Measurements from ENCODE around the gene CRK. TPM values are rescaled to one million over a fixed set of nuclear protein-coding genes. Genes with fewer than 3 reads are reported as not detected.

The CRK gene
- total and polyA plus RNA-seq, 2 of the 4 experiments (the other 2 are of a cell fraction), result 57.6 to 100 TPM

DNA sequence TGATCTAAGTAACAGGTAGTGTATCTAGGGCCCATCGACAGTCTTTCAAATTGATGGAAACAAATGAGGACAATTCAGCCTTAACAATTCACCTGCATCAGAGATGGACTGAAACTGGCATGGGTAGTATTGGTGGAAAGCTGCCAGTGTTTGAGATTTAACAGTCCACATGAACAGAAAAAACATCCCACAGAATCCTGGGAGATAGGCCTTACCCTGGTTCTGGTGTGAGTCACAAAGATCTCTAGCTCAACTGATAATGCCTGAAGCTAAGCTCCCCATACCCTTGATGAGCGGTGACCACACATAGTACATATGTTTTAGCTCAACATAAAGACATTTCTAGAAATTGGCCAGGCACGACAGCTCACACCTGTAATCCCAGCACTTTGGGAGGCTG is 21.9 kb downstream of the CRK start:
- H2AK9ac ChIP-seq (replicated peaks; ENCODE audit: low read depth, low read length, poor library complexity), result no peak overlapping the region
- H2BK5ac ChIP-seq (ENCODE audit: low read depth, low read length, poor library complexity, severe bottlenecking), result no peak overlapping the region
- H2BK15ac ChIP-seq (ENCODE audit: low read depth, low read length), result no peak overlapping the region
- intact Hi-C loops (cut with micrococcal nuclease) (no loop called here), dilution Hi-C loops (cut with HindIII; ENCODE audit: low sequenced_read_pairs, unreplicated experiment) (no loop called here), in situ Hi-C loops (cut with MboI; ENCODE audit: low sequenced_read_pairs) (loop anchor here (10.0 kb wide), 1 partner anchor 69 kb away; no protein-coding TSS in a partner anchor)
- no peak overlapping the region for H4K5ac ChIP-seq (ENCODE audit: low read depth, low read length)
- peak; percentile 57 for DNase-seq
- peaks cover 61% of the 10 kb centered on the region for H4K20me1 ChIP-seq (ENCODE audit: insufficient read depth, low read length)
- 80% methylated on average over 1 of the region's 3 CpGs; no CpG with 5 or more reads in 1 of the 2 experiments for WGBS, 2 experiments (ENCODE audit: extremely low coverage in 2 of 2, insufficient read length in 1 of 2)
- no peak overlapping the region for H3K18ac ChIP-seq (ENCODE audit: low read depth, low read length)
- no peak overlapping the region for H3K27ac ChIP-seq (ENCODE audit: insufficient read depth, low read length)
- no peak overlapping the region for H2AFZ ChIP-seq (replicated peaks; ENCODE audit: low read length, poor library complexity)
- no peak overlapping the region for H2AK5ac ChIP-seq (ENCODE audit: low read depth, low read length)
- no peak overlapping the region for H3K4me3 ChIP-seq (ENCODE audit: insufficient read depth, low read depth, low read length)
- peaks cover 32 to 74% of the 10 kb centered on the region in 2 experiments for H3K79me1 ChIP-seq (ENCODE audit: low read depth in 1 of 2, low read length in 2 of 2)
- no peaks in the 10 kb centered on the region for H3K27me3 ChIP-seq (ENCODE audit: control insufficient read depth, insufficient read depth, low read length)
- no TSS peak for BruUV-seq (replicated peaks)
- no peak overlapping the region for H4K8ac ChIP-seq (ENCODE audit: low read depth in 2 of 2, low read length in 2 of 2)
- no peak overlapping the region for H2BK120ac ChIP-seq (ENCODE audit: low read depth, low read length)
- H3K4me1 ChIP-seq (ENCODE audit: control insufficient read depth, insufficient read depth, low read length), result peaks cover 14% of the 10 kb centered on the region
- no peak overlapping the region for H2BK20ac ChIP-seq (ENCODE audit: low read depth, low read length)
- peaks cover 29% of the 10 kb centered on the region for H3K36me3 ChIP-seq (ENCODE audit: control insufficient read depth, insufficient read depth, low read length)
- H3K9me3 ChIP-seq (ENCODE audit: control insufficient read depth, insufficient read depth, low read length), result no peaks in the 10 kb centered on the region
- H3K4ac ChIP-seq (ENCODE audit: low read depth, low read length), result no peak overlapping the region
- POLR2A ChIA-PET (ENCODE audit: unreplicated experiment), result interaction anchor here (0.5 to 0.6 kb wide), 2 partner anchors 17 to 70 kb away, joined by 3 to 7 read pairs; no protein-coding TSS in a partner anchor
- ATAC-seq (ENCODE audit: low read depth), result no peak; the same call in 1 of the 2 replicates
- H3K9me1 ChIP-seq (ENCODE audit: insufficient read depth, low read length), result peaks cover 24% of the 10 kb centered on the region
- H3K9ac ChIP-seq (ENCODE audit: low read depth, low read length), result no peak overlapping the region
- TF ChIP-seq, protein P1, sequence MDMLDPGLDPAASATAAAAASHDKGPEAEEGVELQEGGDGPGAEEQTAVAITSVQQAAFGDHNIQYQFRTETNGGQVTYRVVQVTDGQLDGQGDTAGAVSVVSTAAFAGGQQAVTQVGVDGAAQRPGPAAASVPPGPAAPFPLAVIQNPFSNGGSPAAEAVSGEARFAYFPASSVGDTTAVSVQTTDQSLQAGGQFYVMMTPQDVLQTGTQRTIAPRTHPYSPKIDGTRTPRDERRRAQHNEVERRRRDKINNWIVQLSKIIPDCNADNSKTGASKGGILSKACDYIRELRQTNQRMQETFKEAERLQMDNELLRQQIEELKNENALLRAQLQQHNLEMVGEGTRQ (IDR thresholded peaks at IDR 0.05; ENCODE audit: low read depth, low read length), result no peak
- TF ChIP-seq RCOR1 (IDR thresholded peaks at IDR 0.05; ENCODE audit: insufficient replicate concordance, low read length), result no peak
- no peak overlapping the region for H3K23ac ChIP-seq (ENCODE audit: low read depth, low read length)
- no peak overlapping the region for H4K91ac ChIP-seq (ENCODE audit: insufficient read depth, low read depth, low read length)
- H3K14ac ChIP-seq (replicated peaks; ENCODE audit: low read depth, low read length), result no peak overlapping the region
- CTCF ChIA-PET, result interaction anchor here (0.6 kb wide), 1 partner anchor 12 kb away, joined by 4 read pairs; no protein-coding TSS in a partner anchor
- no peak overlapping the region for H3K4me2 ChIP-seq (ENCODE audit: low read depth, low read length)
- H3K56ac ChIP-seq (ENCODE audit: extremely low read depth, insufficient read depth, low read length), result no peak overlapping the region
